HG02610 (cell line): Measurements from ENCODE around the gene MYH6.
"Not testable (repeated sequence)": the region's sequence is repeated elsewhere in the genome, so short reads cannot be mapped to it uniquely, and the experiment has no call there.

Experiments used
- ATAC-seq: cut with Tn5 transposase; IDR thresholded peaks from one replicate; pipeline ENCODE4 v1.9.1; 2021; ENCODE audit warnings: mild to moderate bottlenecking, moderate library complexity; ENCODE audit not compliant: unreplicated experiment

The MYH6 gene

GRCh38 chr14:23407516-23408306 is at the start of gene MYH6:
Gene MYH6, minus strand, starts transcription at chr14:23408273. Its CDS starts 1,050 bp downstream, at chr14:23407223.
- ATAC-seq: no peak

DNA sequence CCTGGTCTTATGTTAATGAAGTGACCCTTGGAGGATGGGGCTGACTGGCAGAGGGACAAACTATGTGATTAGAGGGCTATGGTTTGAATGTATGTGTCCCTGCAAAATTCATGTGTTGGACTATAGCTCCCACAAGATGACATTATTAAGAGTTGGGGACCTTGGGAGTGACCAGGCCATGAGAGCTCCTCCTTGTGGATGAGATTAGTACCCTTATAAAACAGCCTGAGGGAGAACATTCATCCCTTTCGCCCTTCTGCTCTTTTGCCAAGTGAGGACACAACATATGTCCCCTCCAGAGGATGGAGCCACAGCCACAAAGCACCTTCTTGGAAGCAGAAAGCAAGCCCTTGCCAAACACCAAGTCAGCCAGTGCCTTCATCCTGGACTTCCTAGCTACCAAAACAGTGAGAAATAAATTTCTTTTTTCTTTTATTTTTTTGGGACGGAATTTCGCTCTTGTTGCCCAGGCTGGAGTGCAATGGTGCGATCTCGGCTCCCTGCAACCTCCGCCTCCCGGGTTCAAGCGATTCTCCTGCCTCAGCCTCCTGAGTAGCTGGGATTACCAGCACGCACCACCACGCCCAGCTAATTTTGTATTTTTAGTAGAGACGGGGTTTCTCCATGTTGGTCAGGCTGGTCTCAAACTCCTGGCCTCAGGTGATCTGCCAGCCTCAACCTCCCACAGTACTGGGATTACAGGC is 49.0 kb upstream of the MYH6 start:
- not testable (repeated sequence) for ATAC-seq

DNA sequence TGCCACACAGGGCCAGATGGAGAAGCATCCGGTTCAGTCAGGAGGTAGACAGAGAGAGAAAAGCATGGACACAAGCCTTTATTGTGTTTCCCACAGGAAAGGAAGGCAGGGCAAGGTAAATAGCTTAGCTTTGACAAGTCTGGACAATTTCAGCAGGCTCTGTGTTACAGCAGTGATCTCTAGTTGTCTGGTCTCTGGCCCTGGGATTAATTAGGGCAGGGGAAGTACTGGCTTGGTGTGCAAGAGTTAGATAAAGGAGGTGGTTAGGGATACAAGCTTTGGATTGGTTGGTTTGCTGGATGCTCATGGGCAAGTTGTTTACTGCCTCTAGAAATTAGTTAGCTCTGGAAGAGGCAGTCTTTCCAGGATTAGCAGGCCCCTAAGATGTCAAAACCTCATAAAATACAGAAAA is 46.4 kb upstream of the MYH6 start:
- no peak for ATAC-seq

GRCh38 chr14:23452237-23452636 is 44.2 kb upstream of the MYH6 start:
- no peak for ATAC-seq

DNA sequence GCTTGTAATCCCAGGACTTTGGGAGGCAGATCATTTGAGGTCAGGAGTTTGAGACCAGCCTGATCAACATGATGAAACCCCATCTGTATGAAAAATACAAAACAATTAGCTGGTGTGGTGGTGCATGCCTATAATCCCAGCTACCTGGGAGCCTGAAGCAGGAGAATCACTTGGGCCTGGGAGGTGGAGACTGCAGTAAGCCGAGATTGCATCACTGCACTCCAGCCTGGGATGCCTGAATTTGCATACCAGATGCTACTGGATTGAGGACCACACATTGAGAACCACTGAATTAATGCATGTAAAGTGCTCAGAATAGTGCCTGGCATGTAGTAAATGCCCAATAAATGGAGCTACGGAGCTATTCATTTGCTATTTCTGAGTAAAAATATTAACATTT is 42.3 kb upstream of the MYH6 start:
- ATAC-seq: no peak

DNA sequence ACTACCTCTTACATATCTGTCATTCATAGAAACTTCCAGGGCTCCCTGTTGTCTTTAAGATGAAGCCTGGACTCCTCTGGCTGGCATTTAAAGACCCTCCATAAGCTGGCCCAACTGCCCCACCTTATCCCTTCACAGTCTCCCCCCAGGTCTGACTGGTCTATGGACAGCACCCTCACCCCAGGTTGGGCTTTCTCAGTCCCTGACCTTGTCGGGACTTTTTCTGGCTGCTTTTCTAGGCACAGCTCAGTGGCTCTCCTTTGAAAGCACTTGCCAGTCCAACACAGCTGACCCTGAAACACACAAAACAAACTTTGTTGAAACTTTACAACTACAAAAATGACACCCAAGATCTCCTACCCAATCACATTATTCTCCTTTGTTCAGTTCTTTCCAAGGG is 41.2 kb upstream of the MYH6 start:
- no peak for ATAC-seq

GRCh38 chr14:23447361-23448350 is 39.6 kb upstream of the MYH6 start:
- ATAC-seq: no peak

DNA sequence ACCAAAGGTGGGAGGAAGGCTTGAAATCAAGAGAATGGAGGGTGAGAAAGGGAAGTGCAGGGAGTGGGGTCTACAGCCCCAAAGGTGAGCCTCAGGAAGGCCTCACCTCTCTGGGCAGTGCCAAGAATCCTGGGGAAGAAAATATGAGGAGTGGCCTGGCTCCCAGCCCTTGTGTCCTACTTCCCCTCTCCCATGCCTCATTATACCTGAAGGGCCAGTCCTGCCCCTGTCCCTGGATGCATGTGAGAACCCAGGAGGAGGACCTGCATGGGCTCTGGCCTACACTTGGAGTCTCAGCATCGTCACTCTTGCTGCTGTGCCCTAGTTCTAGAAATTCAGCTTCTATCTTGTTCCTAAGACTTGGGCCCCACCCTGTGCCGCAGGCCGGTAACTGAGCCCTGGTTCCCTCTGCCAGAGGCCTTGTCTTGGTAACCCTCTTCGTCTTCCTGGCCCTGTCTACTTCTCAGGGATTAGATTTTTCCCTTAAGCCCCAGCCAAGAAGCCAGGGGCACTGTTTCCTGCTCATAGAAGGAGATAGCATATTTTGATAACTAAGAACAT is 38.3 kb upstream of the MYH6 start:
- ATAC-seq: no peak

- no peak for ATAC-seq
These were observed 37.7 kb upstream of the MYH6 start for GRCh38 chr14:23445773-23446172.

DNA sequence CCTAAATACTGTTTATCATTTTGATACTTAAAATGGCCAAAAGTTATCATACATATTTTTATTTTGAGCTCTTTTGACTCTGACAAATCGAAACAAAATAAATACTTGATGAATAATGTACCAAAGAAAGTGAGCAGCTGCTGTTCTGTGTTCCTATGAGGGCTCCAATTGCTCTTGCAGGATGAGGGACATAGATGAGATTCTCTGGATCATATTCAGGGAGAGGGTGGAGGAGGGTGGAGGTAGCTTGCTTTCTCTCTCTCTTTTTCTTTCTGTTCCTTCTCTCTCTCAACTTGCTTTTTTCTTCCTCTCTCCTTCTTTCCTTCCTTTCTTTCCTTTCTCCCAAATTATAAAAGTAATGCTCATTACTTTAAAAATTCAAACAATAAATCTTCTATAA is 36.2 kb upstream of the MYH6 start:
- no peak for ATAC-seq

DNA sequence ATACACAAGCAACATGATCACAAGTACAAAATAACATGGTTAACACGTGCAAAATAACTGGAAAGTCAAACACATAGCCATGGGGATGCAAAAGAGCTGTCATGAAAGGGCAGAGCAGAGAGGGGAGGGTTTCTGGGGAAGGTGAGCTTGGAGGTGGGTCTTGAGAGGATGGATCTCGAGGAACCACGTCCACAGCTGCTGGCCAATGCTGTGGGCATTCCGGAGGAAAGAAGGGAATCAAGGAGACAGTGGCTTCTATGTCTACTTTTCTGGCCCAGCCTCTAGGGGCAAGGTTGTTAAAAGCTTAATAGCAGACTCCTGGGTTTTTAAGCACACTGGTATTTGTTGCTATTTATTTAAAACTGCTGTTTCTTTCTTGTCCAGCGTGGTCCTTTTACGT is 35.8 kb upstream of the MYH6 start:
- no peak for ATAC-seq

GRCh38 chr14:23443411-23443812 is 35.3 kb upstream of the MYH6 start:
- ATAC-seq: no peak

- ATAC-seq: no peak
These were observed 34.8 kb upstream of the MYH6 start for GRCh38 chr14:23442721-23443356.

DNA sequence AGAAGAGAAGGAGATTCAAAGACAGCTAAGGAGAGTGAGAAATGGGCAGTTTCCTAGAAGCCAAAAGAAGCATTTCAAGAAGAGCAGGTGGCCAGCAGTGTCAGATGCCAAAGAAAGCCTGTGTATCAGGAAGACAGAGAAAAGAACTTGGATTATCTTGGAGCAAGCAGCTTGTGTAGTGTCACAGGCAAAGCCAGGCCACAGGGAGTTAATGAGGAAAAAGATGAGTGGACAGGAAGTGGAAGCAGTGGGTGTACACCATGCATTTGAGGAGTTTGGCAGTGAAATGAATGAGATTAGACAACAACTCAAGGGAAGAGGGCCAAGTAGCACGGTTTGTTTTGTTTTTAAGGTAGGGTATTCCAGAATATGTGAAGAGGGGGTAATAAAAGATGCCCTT is 33.0 kb upstream of the MYH6 start:
- no peak for ATAC-seq

GRCh38 chr14:23439107-23439835 is 31.2 kb upstream of the MYH6 start:
- ATAC-seq: no peak

DNA sequence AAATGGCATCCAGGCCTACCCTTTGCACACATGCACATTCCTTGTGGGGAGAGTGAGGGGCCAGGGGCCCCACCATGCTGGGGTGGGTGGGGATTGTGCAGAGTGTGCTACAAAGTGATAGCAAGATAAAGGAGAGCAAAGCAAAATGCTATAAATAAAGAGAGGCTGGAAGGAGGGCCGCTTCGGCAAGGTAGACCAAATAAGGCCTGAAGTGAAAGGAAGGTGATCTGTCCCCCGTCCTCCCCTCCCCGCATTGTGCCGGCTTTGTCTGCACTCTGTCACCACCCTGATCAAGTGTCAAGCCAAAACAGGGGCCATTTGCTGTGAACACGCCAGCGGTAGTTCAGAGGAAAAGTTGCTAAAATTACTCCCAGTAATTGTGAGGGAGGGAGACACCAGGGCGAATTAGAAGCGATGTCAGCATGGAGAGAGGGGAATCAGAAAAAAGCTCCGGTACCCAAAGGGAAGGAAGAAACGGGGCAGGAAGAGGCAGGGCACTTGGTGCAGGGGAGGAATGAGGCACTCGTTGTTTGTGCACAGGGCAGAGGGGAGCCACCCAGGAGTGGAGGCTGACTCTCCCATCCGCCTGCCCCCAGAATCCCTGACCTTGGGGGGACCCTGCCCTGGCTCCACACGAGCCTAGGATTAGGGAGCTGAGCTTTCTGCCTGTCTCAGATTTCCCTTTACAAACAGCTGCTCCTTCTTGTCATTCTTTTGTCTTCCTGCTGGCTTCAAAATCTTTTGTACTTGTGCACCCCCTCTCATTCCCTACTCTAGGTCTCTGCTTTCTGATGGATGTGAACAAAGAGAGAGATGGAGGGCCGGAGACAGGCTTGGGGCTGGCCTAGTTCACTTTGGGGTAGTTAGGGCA is 30.3 kb upstream of the MYH6 start:
- ATAC-seq: no peak

GRCh38 chr14:23437133-23438100 is 29.3 kb upstream of the MYH6 start:
- no peak for ATAC-seq
